ENCODE data around the gene MRPL16. TPM values are rescaled to one million over a fixed set of nuclear protein-coding genes. Genes with fewer than 3 reads are reported as not detected.

MRPL16 gene
- total RNA-seq, 4 donors from 2014 or later = 46.2 to 69.0 (median 49.4) TPM

DNA sequence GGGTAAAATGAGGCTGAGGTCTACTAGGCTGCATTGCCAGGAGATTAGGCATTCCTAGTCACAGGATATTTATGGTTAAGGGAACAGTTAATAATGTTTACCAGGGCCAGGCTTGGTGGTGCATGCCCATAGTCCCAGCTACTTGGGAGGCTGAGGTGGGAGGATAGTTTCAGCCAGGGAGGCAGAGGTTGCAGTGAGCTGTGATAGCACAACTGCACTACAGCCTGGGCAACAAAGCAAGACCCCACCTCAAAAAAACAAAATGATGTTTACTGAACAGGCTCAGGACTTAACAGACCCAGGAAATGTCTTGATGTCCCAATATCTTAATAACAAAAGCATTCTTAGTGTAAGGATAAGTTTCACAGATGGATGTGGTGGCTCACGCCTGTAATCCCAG lies 2.8 kb upstream of the MRPL16 start:
- WGBS, 2 donors (ENCODE audit: low coverage in 1 of 2) = 80% methylated on average over 1 of the region's 1 CpG; no CpG with 5 or more reads in 1 of the 2 donors
- no peaks in the 10 kb centered on the region for H3K9me3 ChIP-seq
- ATAC-seq = no peak
- H3K36me3 ChIP-seq = peaks cover 0 to 7% of the 10 kb centered on the region in 2 donors
- peaks cover 0 to 16% (median 6%) of the 10 kb centered on the region in 3 donors for H3K4me1 ChIP-seq
- H3K27ac ChIP-seq = no peak overlapping the region
- no peak for TF ChIP-seq POLR2AphosphoS5 (IDR thresholded peaks at IDR 0.05)
- no peak for TF ChIP-seq EP300 (IDR thresholded peaks at IDR 0.05)
- TF ChIP-seq, protein P1, sequence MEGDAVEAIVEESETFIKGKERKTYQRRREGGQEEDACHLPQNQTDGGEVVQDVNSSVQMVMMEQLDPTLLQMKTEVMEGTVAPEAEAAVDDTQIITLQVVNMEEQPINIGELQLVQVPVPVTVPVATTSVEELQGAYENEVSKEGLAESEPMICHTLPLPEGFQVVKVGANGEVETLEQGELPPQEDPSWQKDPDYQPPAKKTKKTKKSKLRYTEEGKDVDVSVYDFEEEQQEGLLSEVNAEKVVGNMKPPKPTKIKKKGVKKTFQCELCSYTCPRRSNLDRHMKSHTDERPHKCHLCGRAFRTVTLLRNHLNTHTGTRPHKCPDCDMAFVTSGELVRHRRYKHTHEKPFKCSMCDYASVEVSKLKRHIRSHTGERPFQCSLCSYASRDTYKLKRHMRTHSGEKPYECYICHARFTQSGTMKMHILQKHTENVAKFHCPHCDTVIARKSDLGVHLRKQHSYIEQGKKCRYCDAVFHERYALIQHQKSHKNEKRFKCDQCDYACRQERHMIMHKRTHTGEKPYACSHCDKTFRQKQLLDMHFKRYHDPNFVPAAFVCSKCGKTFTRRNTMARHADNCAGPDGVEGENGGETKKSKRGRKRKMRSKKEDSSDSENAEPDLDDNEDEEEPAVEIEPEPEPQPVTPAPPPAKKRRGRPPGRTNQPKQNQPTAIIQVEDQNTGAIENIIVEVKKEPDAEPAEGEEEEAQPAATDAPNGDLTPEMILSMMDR (IDR thresholded peaks at IDR 0.05) = no peak
- TF ChIP-seq POLR2A (IDR thresholded peaks at IDR 0.05) = no peak
- no peak overlapping the region for H3K4me3 ChIP-seq
- peaks cover 27% of the 10 kb centered on the region for H3K27me3 ChIP-seq

DNA sequence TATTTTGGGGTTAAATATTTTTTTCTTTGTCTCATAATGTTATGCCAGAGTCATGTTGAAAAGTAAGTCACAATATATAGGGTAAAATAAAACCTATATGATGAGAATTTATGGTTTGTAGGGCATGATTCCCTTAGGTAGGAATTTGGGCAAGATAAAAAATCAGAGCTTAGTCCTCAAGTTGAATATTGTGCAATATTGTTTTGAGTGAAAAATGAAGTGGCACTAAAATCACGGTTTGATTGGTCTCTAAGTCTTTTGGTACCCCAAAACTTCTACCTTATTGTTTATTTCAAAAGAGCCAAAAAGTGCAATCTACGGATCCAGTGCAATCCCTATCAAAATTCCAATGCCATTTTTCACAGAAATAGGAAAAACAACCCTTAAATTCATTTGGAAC lies 1.6 kb upstream of the MRPL16 start:
- no peak for ATAC-seq
- Histone ChIP-seq H3K4me1 (peaks cover 0 to 16% (median 6%) of the 10 kb centered on the region in 3 donors), H3K9me3 (no peaks in the 10 kb centered on the region), H3K4me3 (no peak overlapping the region), H3K27me3 (peaks cover 27% of the 10 kb centered on the region), H3K27ac (no peak overlapping the region), H3K36me3 (peaks cover 0 to 18% of the 10 kb centered on the region in 2 donors)
- 76 to 84% methylated on average over 2 of the region's 2 CpGs for WGBS, 2 donors (ENCODE audit: low coverage in 1 of 2)
- TF ChIP-seq EP300 (IDR thresholded peaks at IDR 0.05) (no peak), POLR2A (IDR thresholded peaks at IDR 0.05) (no peak), POLR2AphosphoS5 (IDR thresholded peaks at IDR 0.05) (no peak)
- TF ChIP-seq, protein P1 (IDR thresholded peaks at IDR 0.05) = no peak

DNA sequence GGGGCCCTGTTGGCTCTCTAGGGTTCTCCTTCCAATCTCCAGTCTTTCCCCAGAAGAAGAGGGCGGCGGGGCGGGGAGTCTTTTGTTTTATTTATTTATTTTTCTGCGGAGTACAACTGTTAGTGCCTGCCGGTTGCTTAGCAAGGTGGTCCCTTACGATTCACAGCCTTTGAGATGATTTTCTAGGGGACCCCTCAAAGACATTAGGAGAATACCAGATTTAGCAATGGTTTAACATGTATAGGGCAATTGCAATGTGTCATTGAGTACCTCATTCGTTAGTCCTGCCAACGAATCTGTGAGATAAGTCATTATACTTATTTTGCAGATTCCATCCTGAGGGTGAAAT lies 307 bp upstream of the MRPL16 start:
- WGBS, 2 donors (ENCODE audit: low coverage in 1 of 2) = 5 to 19% methylated on average over 3 to 8 of the region's 8 CpGs
- peaks cover 0 to 32% of the 10 kb centered on the region in 2 donors for H3K36me3 ChIP-seq
- peaks cover 27% of the 10 kb centered on the region for H3K27me3 ChIP-seq
- ATAC-seq = no peak
- peak overlapping the region; percentile 76 to 94 for H3K4me3 ChIP-seq
- no peaks in the 10 kb centered on the region for H3K9me3 ChIP-seq
- TF ChIP-seq, protein P1 (IDR thresholded peaks at IDR 0.05) = no peak
- TF ChIP-seq POLR2A (IDR thresholded peaks at IDR 0.05) = no peak
- TF ChIP-seq POLR2AphosphoS5 (IDR thresholded peaks at IDR 0.05) = no peak
- no peak for TF ChIP-seq EP300 (IDR thresholded peaks at IDR 0.05)
- H3K4me1 ChIP-seq = peaks cover 0 to 16% (median 6%) of the 10 kb centered on the region in 3 donors
- peak overlapping the region in 3 of 4 donors; percentile 83 to 87 (median 86) for H3K27ac ChIP-seq

DNA sequence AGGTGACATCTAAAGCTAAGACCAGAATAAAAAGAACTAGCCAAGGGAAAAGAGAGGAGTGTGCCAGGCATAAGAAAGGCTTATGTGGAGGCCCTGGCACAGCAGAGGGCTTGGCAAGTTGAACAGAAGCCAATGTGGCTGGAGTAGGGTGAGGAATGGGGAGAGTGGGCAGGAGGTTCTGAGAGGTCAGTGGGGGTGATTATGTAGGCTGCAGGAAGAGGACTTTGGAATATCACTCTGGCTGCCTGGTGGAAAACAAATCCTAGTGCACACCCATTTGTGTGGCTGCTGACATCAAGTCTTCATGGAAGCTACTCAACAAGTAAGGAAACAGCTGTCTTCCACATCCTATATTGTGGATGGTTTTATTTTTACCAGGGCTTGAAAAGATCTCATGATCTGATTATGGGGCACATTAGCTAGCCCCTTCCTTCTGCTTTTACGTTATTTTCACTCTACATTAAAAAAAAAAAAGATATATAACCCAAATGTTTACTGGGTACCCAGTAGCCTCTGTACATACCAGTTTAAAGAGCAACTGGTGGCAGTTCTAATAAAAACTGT lies 3.4 kb downstream of the MRPL16 start:
- Histone ChIP-seq H3K9me3 (no peaks in the 10 kb centered on the region), H3K27ac (no peak overlapping the region), H3K4me1 (peaks cover 0 to 19% (median 6%) of the 10 kb centered on the region in 3 donors), H3K27me3 (peaks cover 4% of the 10 kb centered on the region), H3K4me3 (no peak overlapping the region), H3K36me3 (peaks cover 0 to 61% of the 10 kb centered on the region in 2 donors)
- WGBS, 2 donors (ENCODE audit: low coverage in 1 of 2) = 63 to 67% methylated on average over 1 of the region's 1 CpG
- ATAC-seq = no peak
- no peak for TF ChIP-seq POLR2A (IDR thresholded peaks at IDR 0.05)

DNA sequence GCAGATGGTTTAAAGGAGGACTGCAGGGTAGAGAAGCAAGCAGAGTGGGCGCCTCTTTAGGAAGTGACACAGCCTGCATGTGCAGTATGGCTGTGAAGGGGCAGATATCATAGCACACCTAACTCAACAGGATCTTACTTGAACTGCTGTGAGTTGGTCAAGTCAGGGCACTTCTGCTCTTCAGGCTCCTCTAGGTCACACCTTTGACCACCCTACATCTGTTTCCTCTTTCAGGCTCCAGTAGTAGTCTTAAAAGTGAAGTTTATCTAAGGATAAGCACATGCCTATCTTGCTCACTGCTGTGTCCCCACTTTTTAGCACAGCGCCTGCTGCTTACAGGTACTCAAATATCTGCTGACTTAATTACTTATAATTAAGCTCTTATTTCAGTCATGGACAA lies 6.5 kb downstream of the MRPL16 start:
- H3K4me3 ChIP-seq = no peak overlapping the region
- ATAC-seq = no peak
- no peaks in the 10 kb centered on the region for H3K9me3 ChIP-seq
- peaks cover 0 to 6% (median 0%) of the 10 kb centered on the region in 3 donors for H3K4me1 ChIP-seq
- WGBS, 2 donors (ENCODE audit: low coverage in 1 of 2) = 76 to 80% methylated on average over 1 to 2 of the region's 2 CpGs
- H3K27ac ChIP-seq = no peak overlapping the region
- H3K27me3 ChIP-seq = no peaks in the 10 kb centered on the region
- TF ChIP-seq POLR2A (IDR thresholded peaks at IDR 0.05) = no peak
- no peak for TF ChIP-seq POLR2AphosphoS5 (IDR thresholded peaks at IDR 0.05)
- TF ChIP-seq EP300 (IDR thresholded peaks at IDR 0.05) = no peak
- TF ChIP-seq, protein P1 (IDR thresholded peaks at IDR 0.05) = no peak
- peaks cover 0 to 75% of the 10 kb centered on the region in 2 donors for H3K36me3 ChIP-seq
